Pancreas (tissue), 10 donors: ENCODE data around the gene TNRC18. TPM values are rescaled to one million over a fixed set of nuclear protein-coding genes. Genes with fewer than 3 reads are reported as not detected.

Experiments
- ATAC-seq, 4 donors: fragments of 200-7000 bp; cut with Tn5 transposase; one replicate each; pipeline versions ENCODE4 v1.8.0 to v1.9.1; 2020; ENCODE audit warnings: mild to moderate bottlenecking in 4 of 4, moderate library complexity in 4 of 4
- DNase-seq, 6 donors: peaks; one replicate each; pipeline ENCODE4 v3.0.0-alpha.2; 2020
- FAIRE-seq: peaks from 2 replicates; lab custom pipeline; 2012; peaks lifted over from hg19 to GRCh38; lab: Jason Lieb, UNC
- H3K27ac ChIP-seq, 4 donors: fragments of 200-600 bp; sonication (generic); 1 replicate in 3 of 4; 2 replicates in 1 of 4; pipeline versions ENCODE4 v1.5.0 to v1.8.0; 2020
- H3K27me3 ChIP-seq, 4 donors: fragments of 200-600 bp; one replicate each; pipeline ENCODE4 v1.8.0; 2021
- H3K36me3 ChIP-seq, 3 donors: fragments of 200-600 bp; sonication (generic) in 1 of 3; one replicate each; pipeline versions ENCODE4 v1.5.0 to v1.8.0; 2020 to 2021
- H3K4me1 ChIP-seq, 3 donors: fragments of 200-600 bp; one replicate each; pipeline ENCODE4 v1.8.0; 2021
- H3K4me3 ChIP-seq, 4 donors: fragments of 200-600 bp; sonication (generic) in 2 of 4; one replicate each; pipeline versions ENCODE4 v1.5.0 to v1.8.0; 2020 to 2021
- H3K9me3 ChIP-seq, 4 donors: fragments of 200-600 bp; one replicate each; pipeline ENCODE4 v1.8.0; 2021
- CTCF ChIP-seq, 4 donors: fragments of 200-600 bp; sonication (generic) in 3 of 4; IDR thresholded peaks; one replicate each; pipeline versions ENCODE4 v1.5.0 to v1.8.0; 2021; ENCODE audit warnings: antibody characterized with exemption in 4 of 4
- WGBS, 2 donors: extraction: QIAGEN DNeasy Blood & Tissue Kit; methylation state at CpG; one replicate each; pipeline ENCODE4 v1.1.7; 2013; 5-methylcytosine and 5-hydroxymethylcytosine counted together
- intact Hi-C, 3 donors: fragments of 100-400 bp; cut with DNase I; formaldehyde crosslinking; loops; one replicate each; pipeline versions ENCODE4 v1.11.1 to v1.14.2; 2022
- polyA plus RNA-seq, 2 donors: library from polyadenylated mRNA; stranded (reverse); fragments of 200-250 nt; gene quantifications; one replicate each; pipeline ENCODE4 v1.2.3, GENCODE V29; 2013
- total RNA-seq, 6 donors: library from RNA; stranded (reverse); fragmentation: NEBNext Ultra II Directional in 4 of 6; extraction: Animal tissue kit (Norgen Biotek cat#: 25700) in 4 of 6; gene quantifications; one replicate each; pipeline versions ENCODE4 v1.2.1 to v1.2.4, GENCODE V29; 2021 to 2023
- donor health status: healthy with polysubstance abuse.
- donor health status: DM: no; HTN: no; CAD: no; lungs with moderate emphysema.
- donor health status: DM: no; HTN: no; CAD: no.
- donor health status: control.
- donor health status: control.
- donor health status: Bipolar disorder and iron deficiency.
- donor health status: DM: yes; HTN: yes; CAD: no.
- donor health status: DM: no; HTN: no; CAD: no.
- donor health status: DM: no; HTN: no; CAD: no.
- donor health status: DM: yes; HTN: yes; CAD: no.

The TNRC18 gene
- total and polyA plus RNA-seq, 8 donors: 30.1 to 80.6 (median 36.9) TPM

- Histone ChIP-seq H3K27me3 (no peaks in the 10 kb centered on the region), H3K4me3 (no peak overlapping the region), H3K9me3 (no peaks in the 10 kb centered on the region), H3K36me3 (no peaks in the 10 kb centered on the region), H3K27ac (no peak overlapping the region), H3K4me1 (no peaks in the 10 kb centered on the region)
- FAIRE-seq (no peak), DNase-seq (no peak), ATAC-seq (no peak)
- intact Hi-C loops: loop anchor here in 1 of 3 donors (5.0 kb wide), 1 partner anchor 81 kb away; no protein-coding TSS in a partner anchor
- WGBS, 2 donors: 75 to 77% methylated on average over 15 of the region's 15 CpGs
- no peak for TF ChIP-seq CTCF (IDR thresholded peaks at IDR 0.05)
These were observed 24.9 kb upstream of the TNRC18 start for GRCh38 chr7:5448378-5449037.

GRCh38 chr7:5445981-5446594 is 22.5 kb upstream of the TNRC18 start:
- 38 to 42% methylated on average over 19 of the region's 19 CpGs for WGBS, 2 donors
- no peak for FAIRE-seq
- H3K4me1 ChIP-seq: no peaks in the 10 kb centered on the region
- ATAC-seq: peak; percentile 10 to 51 (median 36)
- H3K4me3 ChIP-seq: no peak overlapping the region
- no peak for TF ChIP-seq CTCF (IDR thresholded peaks at IDR 0.05)
- H3K9me3 ChIP-seq: no peaks in the 10 kb centered on the region
- no peak overlapping the region for H3K27ac ChIP-seq
- intact Hi-C loops: loop anchor here in 1 of 3 donors (5.0 kb wide), 1 partner anchor 79 kb away; no protein-coding TSS in a partner anchor
- no peaks in the 10 kb centered on the region for H3K27me3 ChIP-seq
- no peaks in the 10 kb centered on the region for H3K36me3 ChIP-seq
- peak in 1 of 6 donors; percentile 40 for DNase-seq

- Histone ChIP-seq H3K27me3 (no peaks in the 10 kb centered on the region), H3K4me1 (no peaks in the 10 kb centered on the region), H3K36me3 (no peaks in the 10 kb centered on the region), H3K9me3 (no peaks in the 10 kb centered on the region), H3K4me3 (no peak overlapping the region), H3K27ac (no peak overlapping the region)
- DNase-seq: no peak
- ATAC-seq: no peak
- no peak for FAIRE-seq
- intact Hi-C loops: no loop called here
- 89 to 92% methylated on average over 16 of the region's 16 CpGs for WGBS, 2 donors
- TF ChIP-seq CTCF (IDR thresholded peaks at IDR 0.05): no peak
These were observed 20.0 kb upstream of the TNRC18 start for GRCh38 chr7:5443678-5444077.

- DNase-seq (no peak), FAIRE-seq (no peak), ATAC-seq (no peak)
- Histone ChIP-seq H3K36me3 (no peaks in the 10 kb centered on the region), H3K27ac (no peak overlapping the region), H3K27me3 (no peaks in the 10 kb centered on the region), H3K4me3 (no peak overlapping the region), H3K9me3 (no peaks in the 10 kb centered on the region), H3K4me1 (no peaks in the 10 kb centered on the region)
- TF ChIP-seq CTCF (IDR thresholded peaks at IDR 0.05): no peak
- intact Hi-C loops: no loop called here
- WGBS, 2 donors: 86 to 91% methylated on average over 20 of the region's 20 CpGs
These were observed 19.2 kb upstream of the TNRC18 start for GRCh38 chr7:5442757-5443305.
